Pancreas (tissue), 10 donors: ENCODE measurements around the gene CCDC150. TPM values are rescaled to one million over a fixed set of nuclear protein-coding genes. Genes with fewer than 3 reads are reported as not detected.

Experiments
- ATAC-seq, 4 donors: fragments of 200-7000 bp; cut with Tn5 transposase; one replicate each; pipeline versions ENCODE4 v1.8.0 to v1.9.1; 2020; ENCODE audit warnings: mild to moderate bottlenecking in 4 of 4, moderate library complexity in 4 of 4
- DNase-seq, 6 donors: peaks; one replicate each; pipeline ENCODE4 v3.0.0-alpha.2; 2020
- FAIRE-seq: peaks from 2 replicates; lab custom pipeline; 2012; peaks lifted over from hg19 to GRCh38; lab: Jason Lieb, UNC
- H3K27ac ChIP-seq, 4 donors: fragments of 200-600 bp; sonication (generic); 1 replicate in 3 of 4; 2 replicates in 1 of 4; pipeline versions ENCODE4 v1.5.0 to v1.8.0; 2020
- H3K27me3 ChIP-seq, 4 donors: fragments of 200-600 bp; one replicate each; pipeline ENCODE4 v1.8.0; 2021
- H3K36me3 ChIP-seq, 3 donors: fragments of 200-600 bp; sonication (generic) in 1 of 3; one replicate each; pipeline versions ENCODE4 v1.5.0 to v1.8.0; 2020 to 2021
- H3K4me1 ChIP-seq, 3 donors: fragments of 200-600 bp; one replicate each; pipeline ENCODE4 v1.8.0; 2021
- H3K4me3 ChIP-seq, 4 donors: fragments of 200-600 bp; sonication (generic) in 2 of 4; one replicate each; pipeline versions ENCODE4 v1.5.0 to v1.8.0; 2020 to 2021
- H3K9me3 ChIP-seq, 4 donors: fragments of 200-600 bp; one replicate each; pipeline ENCODE4 v1.8.0; 2021
- WGBS, 2 donors: extraction: QIAGEN DNeasy Blood & Tissue Kit; methylation state at CpG; one replicate each; pipeline ENCODE4 v1.1.7; 2013; 5-methylcytosine and 5-hydroxymethylcytosine counted together
- intact Hi-C, 3 donors: fragments of 100-400 bp; cut with DNase I; formaldehyde crosslinking; loops; one replicate each; pipeline versions ENCODE4 v1.11.1 to v1.14.2; 2022
- polyA plus RNA-seq, 2 donors: library from polyadenylated mRNA; stranded (reverse); fragments of 200-250 nt; gene quantifications; one replicate each; pipeline ENCODE4 v1.2.3, GENCODE V29; 2013
- total RNA-seq, 6 donors: library from RNA; stranded (reverse); fragmentation: NEBNext Ultra II Directional in 4 of 6; extraction: Animal tissue kit (Norgen Biotek cat#: 25700) in 4 of 6; gene quantifications; one replicate each; pipeline versions ENCODE4 v1.2.1 to v1.2.4, GENCODE V29; 2021 to 2023
- TF ChIP-seq, protein P1 (sequence below), 4 donors: fragments of 200-600 bp; sonication (generic) in 3 of 4; IDR thresholded peaks; one replicate each; pipeline versions ENCODE4 v1.5.0 to v1.8.0; 2021; ENCODE audit warnings: antibody characterized with exemption in 4 of 4
- donor health status: healthy with polysubstance abuse.
- donor health status: DM: no; HTN: no; CAD: no; lungs with moderate emphysema.
- donor health status: DM: no; HTN: no; CAD: no.
- donor health status: control.
- donor health status: control.
- donor health status: Bipolar disorder and iron deficiency.
- donor health status: DM: yes; HTN: yes; CAD: no.
- donor health status: DM: no; HTN: no; CAD: no.
- donor health status: DM: no; HTN: no; CAD: no.
- donor health status: DM: yes; HTN: yes; CAD: no.

Gene CCDC150
- under 1 TPM in 5 of 6 donors, not detected in 1; 0.26 to 0.90 (median 0.46) TPM for total RNA-seq
- 1 to 10 TPM in 1 of 2 donors, under 1 TPM in 1; 0.99 to 1.4 TPM for polyA plus RNA-seq

DNA sequence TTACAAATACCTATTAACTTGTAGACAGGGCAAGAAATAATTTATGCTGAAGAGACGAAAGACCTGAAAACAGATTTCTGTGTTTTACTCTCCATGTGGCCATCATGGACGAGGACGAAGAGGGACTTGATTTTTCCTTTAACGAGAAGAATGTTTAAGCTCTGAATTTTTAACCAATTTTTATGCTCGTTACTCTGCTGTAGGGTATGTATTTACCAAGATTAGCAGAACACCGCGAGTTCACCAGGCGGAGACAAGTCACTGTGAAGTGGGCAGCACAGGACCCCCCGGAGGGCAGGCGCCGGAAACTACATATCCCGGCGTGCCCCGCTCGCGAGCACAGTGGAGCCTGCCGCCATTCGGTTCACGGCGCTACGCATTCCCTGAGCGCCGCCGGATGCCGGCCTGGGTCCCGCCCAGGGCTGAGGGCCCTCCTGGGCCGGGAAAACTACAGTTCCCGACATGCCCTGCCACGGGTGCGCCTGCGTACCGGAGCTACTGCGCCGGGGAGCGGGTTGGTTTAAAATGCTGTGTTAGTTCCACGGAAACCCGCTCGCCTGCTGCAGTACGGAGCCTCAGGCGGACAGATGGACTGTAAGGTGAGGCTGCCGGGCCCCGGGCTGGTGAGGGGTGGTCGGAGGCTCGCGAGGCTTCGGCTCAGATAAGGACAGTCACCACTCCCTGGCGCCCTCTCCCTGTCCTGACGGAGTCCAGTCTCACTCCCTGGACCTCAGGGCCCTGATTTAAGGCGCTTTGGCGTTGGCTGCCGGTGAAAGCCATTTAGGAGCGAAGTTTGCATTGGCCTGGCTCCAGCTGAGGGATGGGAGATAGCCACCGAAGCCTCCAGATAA lies at the start of gene CCDC150:
Gene CCDC150 (plus strand): TSS at position 536 of the 851 bp plus-strand sequence. CDS start 52 bp downstream, at position 588.
- 3% methylated on average over 53 of the region's 53 CpGs for WGBS, 2 donors

DNA sequence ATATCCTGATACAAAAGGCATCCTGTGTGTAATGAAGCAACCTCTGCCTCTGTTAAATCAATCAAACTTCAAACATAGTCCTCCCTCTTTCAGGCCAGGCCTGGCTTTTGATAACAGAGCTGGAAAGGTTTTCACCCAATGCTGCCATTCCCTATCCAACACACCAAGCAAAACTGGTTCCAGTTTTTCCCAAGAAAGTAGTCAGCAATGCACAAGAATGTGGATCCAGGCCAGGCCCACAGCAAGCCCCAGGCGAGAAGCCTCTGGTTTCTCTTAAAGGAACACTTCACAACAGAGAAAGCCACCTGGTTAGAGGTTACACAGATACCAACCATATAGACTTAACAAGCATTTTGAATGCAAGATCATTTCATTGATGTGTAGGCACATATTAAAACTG lies 49.2 kb upstream of the CCDC150 start:
- no peak for ATAC-seq
- no peaks in the 10 kb centered on the region for H3K9me3 ChIP-seq
- H3K36me3 ChIP-seq = no peaks in the 10 kb centered on the region
- no peaks in the 10 kb centered on the region for H3K4me1 ChIP-seq
- no peak overlapping the region for H3K4me3 ChIP-seq
- no peak overlapping the region for H3K27ac ChIP-seq
- TF ChIP-seq, protein P1, sequence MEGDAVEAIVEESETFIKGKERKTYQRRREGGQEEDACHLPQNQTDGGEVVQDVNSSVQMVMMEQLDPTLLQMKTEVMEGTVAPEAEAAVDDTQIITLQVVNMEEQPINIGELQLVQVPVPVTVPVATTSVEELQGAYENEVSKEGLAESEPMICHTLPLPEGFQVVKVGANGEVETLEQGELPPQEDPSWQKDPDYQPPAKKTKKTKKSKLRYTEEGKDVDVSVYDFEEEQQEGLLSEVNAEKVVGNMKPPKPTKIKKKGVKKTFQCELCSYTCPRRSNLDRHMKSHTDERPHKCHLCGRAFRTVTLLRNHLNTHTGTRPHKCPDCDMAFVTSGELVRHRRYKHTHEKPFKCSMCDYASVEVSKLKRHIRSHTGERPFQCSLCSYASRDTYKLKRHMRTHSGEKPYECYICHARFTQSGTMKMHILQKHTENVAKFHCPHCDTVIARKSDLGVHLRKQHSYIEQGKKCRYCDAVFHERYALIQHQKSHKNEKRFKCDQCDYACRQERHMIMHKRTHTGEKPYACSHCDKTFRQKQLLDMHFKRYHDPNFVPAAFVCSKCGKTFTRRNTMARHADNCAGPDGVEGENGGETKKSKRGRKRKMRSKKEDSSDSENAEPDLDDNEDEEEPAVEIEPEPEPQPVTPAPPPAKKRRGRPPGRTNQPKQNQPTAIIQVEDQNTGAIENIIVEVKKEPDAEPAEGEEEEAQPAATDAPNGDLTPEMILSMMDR (IDR thresholded peaks at IDR 0.05) = no peak
- intact Hi-C loops = no loop called here
- H3K27me3 ChIP-seq = peaks cover 0 to 16% (median 0%) of the 10 kb centered on the region in 4 donors
- no peak for DNase-seq
- no peak for FAIRE-seq
- WGBS, 2 donors = 25% methylated on average over 1 of the region's 1 CpG

More for the DNA sequence above, at the start of gene CCDC150:
- TF ChIP-seq, protein P1 (IDR thresholded peaks at IDR 0.05) = no peak
- DNase-seq (peak; percentile 93 to 97 (median 94)), ATAC-seq (peak; percentile 100), FAIRE-seq (no peak)
- Histone ChIP-seq H3K27me3 (no peaks in the 10 kb centered on the region), H3K36me3 (no peaks in the 10 kb centered on the region), H3K27ac (no peak within 1 kb of the TSS), H3K4me3 (peak within 1 kb of the TSS; percentile 35 to 54 (median 44)), H3K9me3 (no peaks in the 10 kb centered on the region), H3K4me1 (no peaks in the 10 kb centered on the region)
- intact Hi-C loops = no loop called here

GRCh38 chr2:196591004-196591403 lies 48.5 kb upstream of the CCDC150 start:
- H3K27ac ChIP-seq = no peak overlapping the region
- intact Hi-C loops = no loop called here
- H3K27me3 ChIP-seq = peaks cover 0 to 16% (median 0%) of the 10 kb centered on the region in 4 donors
- H3K4me1 ChIP-seq = no peaks in the 10 kb centered on the region
- 83 to 91% methylated on average over 8 of the region's 8 CpGs for WGBS, 2 donors
- ATAC-seq (no peak), FAIRE-seq (no peak), DNase-seq (no peak)
- H3K36me3 ChIP-seq = no peaks in the 10 kb centered on the region
- no peak overlapping the region for H3K4me3 ChIP-seq
- no peaks in the 10 kb centered on the region for H3K9me3 ChIP-seq
- TF ChIP-seq, protein P1 (IDR thresholded peaks at IDR 0.05) = no peak

DNA sequence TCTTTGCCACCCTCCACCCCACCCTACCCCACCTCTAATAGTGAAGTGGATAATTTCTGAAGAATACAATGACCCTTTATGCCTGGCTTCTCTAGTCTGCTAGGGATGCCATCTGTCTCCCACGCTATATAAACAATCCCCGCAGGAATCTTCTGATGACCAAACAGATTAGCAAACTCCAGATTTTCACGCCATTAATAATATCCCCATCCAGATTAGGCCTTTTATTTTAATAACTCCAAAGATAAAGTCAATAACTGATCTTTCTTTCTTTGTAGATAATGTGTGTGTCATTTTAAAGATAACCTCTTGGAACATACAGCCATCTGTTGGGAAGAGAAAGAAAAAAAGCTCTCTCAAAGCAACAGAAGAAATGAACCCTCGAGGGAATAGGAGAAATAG lies 47.9 kb upstream of the CCDC150 start:
- H3K4me3 ChIP-seq = no peak overlapping the region
- intact Hi-C loops = no loop called here
- FAIRE-seq (no peak), DNase-seq (no peak), ATAC-seq (no peak)
- WGBS, 2 donors = 19 to 23% methylated on average over 4 of the region's 4 CpGs
- TF ChIP-seq, protein P1 (IDR thresholded peaks at IDR 0.05) = no peak
- no peaks in the 10 kb centered on the region for H3K4me1 ChIP-seq
- H3K27me3 ChIP-seq = peaks cover 0 to 16% (median 0%) of the 10 kb centered on the region in 4 donors
- H3K36me3 ChIP-seq = no peaks in the 10 kb centered on the region
- no peaks in the 10 kb centered on the region for H3K9me3 ChIP-seq
- no peak overlapping the region for H3K27ac ChIP-seq
